HEK293 (cell line): ENCODE measurements around the gene CKM.

Experiments used
- CTCF ChIP-seq: fragments of 450-650 bp; formaldehyde crosslinking; IDR thresholded peaks from 2 replicates; pipeline ENCODE4 v1.5.1; 2016; ENCODE audit warnings: missing biosample characterization, missing genetic modification characterization
- REST ChIP-seq: fragments of 450-650 bp; formaldehyde crosslinking; IDR thresholded peaks from 2 replicates; pipeline ENCODE4 v1.5.1; 2016; ENCODE audit warnings: missing biosample characterization, missing genetic modification characterization
- ZNF426 ChIP-seq: fragments of 450-650 bp; formaldehyde crosslinking; IDR thresholded peaks from 2 replicates; pipeline ENCODE4 v1.5.1; 2017; ENCODE audit warnings: missing biosample characterization, missing genetic modification characterization, mild to moderate bottlenecking, inconsistent platforms, moderate library complexity
- ZNF776 ChIP-seq: fragments of 450-650 bp; formaldehyde crosslinking; IDR thresholded peaks from 2 replicates; pipeline ENCODE4 v1.5.0; 2017; ENCODE audit warnings: missing biosample characterization, missing genetic modification characterization, borderline replicate concordance

GRCh38 chr19:45352471-45352870 is 29.8 kb upstream of the CKM start:
- TF ChIP-seq ZNF776 (tag by site-specific recombination), result no peak
- TF ChIP-seq REST (tag by site-specific recombination), result no peak
- TF ChIP-seq ZNF426 (tag by site-specific recombination), result no peak
- no peak for TF ChIP-seq CTCF (tag by site-specific recombination)
